Ascending aorta (tissue), 2 donors: ENCODE results near the gene PRELP. TPM values are rescaled to one million over a fixed set of nuclear protein-coding genes. Genes with fewer than 3 reads are reported as not detected.

Source experiments
- DNase-seq, 2 donors: peaks; one replicate each; pipeline ENCODE4 v3.0.0-alpha.2; 2019; ENCODE audit warnings: low spot score in 2 of 2
- H3K27ac ChIP-seq, 2 donors: fragments of 200-600 bp; sonication (generic); one replicate each; pipeline ENCODE4 v1.5.1; 2016 to 2017; ENCODE audit warnings: mild to moderate bottlenecking in 1 of 2
- H3K27me3 ChIP-seq: fragments of 200-600 bp; sonication (generic); one replicate; pipeline ENCODE4 v1.5.1; 2017
- H3K36me3 ChIP-seq, 2 donors: fragments of 200-600 bp; sonication (generic); one replicate each; pipeline ENCODE4 v1.5.1; 2016
- H3K4me1 ChIP-seq, 2 donors: fragments of 200-600 bp; sonication (generic); one replicate each; pipeline ENCODE4 v1.5.1; 2016 to 2017; ENCODE audit warnings: mild to moderate bottlenecking in 1 of 2
- H3K4me3 ChIP-seq, 2 donors: fragments of 200-600 bp; sonication (generic); one replicate each; pipeline ENCODE4 v1.5.1; 2016 to 2017; ENCODE audit warnings: mild to moderate bottlenecking in 1 of 2
- H3K9me3 ChIP-seq, 2 donors: fragments of 200-600 bp; sonication (generic); one replicate each; pipeline ENCODE4 v1.5.1; 2016
- intact Hi-C: fragments of 100-400 bp; cut with DNase I; formaldehyde crosslinking; loops from one replicate; pipeline ENCODE4 v1.15.1; 2023
- total RNA-seq: library from RNA; depleted of rRNA; stranded (reverse); fragments of >200 nt; gene quantifications from one replicate; pipeline ENCODE4 v1.1.0, GENCODE V29; 2016
- TF ChIP-seq, protein P1 (sequence below), 3 experiments: fragments of 200-600 bp in 2 of 3; fragments of 450-650 bp in 1 of 3; sonication (generic) in 2 of 3; IDR thresholded peaks; one replicate each; pipeline ENCODE4 v1.5.1; 2016 to 2019; ENCODE audit warnings: antibody characterized with exemption in 3 of 3, mild to moderate bottlenecking in 1 of 3, moderate library complexity in 1 of 3

Gene PRELP
- total RNA-seq, 1 donor from 2014 or later, result 142 TPM

DNA sequence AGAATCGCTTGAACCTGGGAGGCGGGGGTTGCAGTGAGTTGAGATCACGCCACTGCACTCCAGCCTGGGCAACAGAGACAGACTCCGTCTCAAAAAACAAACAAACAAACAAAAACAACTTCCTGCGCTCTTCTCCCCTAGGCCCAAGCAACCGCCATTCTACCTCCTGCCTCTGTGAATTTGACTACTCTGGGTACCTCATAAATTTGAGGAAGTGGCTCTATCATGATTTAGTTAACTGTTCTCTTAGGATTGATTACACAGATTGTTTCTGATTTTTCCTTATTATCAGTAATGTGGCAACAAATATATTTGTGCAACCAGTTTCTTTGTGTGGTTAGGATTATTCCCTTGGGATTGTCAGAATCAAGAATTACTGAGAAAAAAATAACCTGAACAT is 48.1 kb downstream of the PRELP start:
- intact Hi-C loops, result loop anchor here (5.0 kb wide), 1 partner anchor 34 kb away; no protein-coding TSS in a partner anchor
- H3K27ac ChIP-seq, result peak overlapping the region in 1 of 2 donors; percentile 42
- TF ChIP-seq, protein P1, sequence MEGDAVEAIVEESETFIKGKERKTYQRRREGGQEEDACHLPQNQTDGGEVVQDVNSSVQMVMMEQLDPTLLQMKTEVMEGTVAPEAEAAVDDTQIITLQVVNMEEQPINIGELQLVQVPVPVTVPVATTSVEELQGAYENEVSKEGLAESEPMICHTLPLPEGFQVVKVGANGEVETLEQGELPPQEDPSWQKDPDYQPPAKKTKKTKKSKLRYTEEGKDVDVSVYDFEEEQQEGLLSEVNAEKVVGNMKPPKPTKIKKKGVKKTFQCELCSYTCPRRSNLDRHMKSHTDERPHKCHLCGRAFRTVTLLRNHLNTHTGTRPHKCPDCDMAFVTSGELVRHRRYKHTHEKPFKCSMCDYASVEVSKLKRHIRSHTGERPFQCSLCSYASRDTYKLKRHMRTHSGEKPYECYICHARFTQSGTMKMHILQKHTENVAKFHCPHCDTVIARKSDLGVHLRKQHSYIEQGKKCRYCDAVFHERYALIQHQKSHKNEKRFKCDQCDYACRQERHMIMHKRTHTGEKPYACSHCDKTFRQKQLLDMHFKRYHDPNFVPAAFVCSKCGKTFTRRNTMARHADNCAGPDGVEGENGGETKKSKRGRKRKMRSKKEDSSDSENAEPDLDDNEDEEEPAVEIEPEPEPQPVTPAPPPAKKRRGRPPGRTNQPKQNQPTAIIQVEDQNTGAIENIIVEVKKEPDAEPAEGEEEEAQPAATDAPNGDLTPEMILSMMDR (IDR thresholded peaks at IDR 0.05), result no peak
- H3K4me1 ChIP-seq, result peaks cover 4 to 41% of the 10 kb centered on the region in 2 donors
- H3K36me3 ChIP-seq, result no peaks in the 10 kb centered on the region
- H3K9me3 ChIP-seq, result no peaks in the 10 kb centered on the region
- H3K27me3 ChIP-seq, result no peaks in the 10 kb centered on the region
- H3K4me3 ChIP-seq, result no peak overlapping the region
- no peak for DNase-seq

DNA sequence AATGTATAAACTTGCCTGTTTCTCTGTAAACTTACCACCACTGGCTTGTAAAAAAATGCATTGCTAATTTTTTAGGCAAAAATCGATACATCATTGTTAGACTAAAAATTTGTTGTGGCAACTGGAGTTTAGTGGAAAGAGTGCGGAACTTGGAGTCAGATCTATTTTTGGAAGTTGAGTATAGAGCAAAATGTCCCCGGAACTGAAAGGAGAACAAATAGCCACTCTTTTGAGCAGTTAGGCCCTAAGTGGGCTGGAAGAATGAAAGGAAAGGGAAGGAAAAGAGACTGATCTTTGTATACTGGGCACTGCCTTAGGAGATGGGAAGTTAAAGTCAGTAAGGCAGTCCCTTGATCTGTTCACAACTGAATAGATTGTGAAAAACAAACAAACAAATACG is 48.5 kb downstream of the PRELP start:
- TF ChIP-seq, protein P1 (IDR thresholded peaks at IDR 0.05), result no peak
- peaks cover 4 to 41% of the 10 kb centered on the region in 2 donors for H3K4me1 ChIP-seq

DNA sequence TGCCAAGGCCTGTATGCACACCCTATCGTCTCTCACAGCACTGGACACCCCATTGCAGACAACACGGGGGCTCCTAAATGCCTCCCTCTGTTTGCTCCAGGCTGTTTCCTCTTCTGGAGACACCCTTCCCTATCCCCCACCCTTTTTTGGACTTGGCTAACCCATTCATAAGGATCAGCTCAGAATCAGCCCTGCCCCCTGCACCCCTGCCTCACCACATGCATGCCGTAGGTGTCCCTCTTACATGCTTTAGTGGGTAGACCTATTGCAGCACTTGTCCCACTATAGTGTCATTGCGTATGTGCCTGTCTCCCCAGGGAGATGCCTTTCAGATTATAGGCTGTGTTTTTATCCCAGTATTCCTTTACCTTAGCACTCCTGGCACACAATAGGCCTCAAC is 49.2 kb downstream of the PRELP start:
- TF ChIP-seq, protein P1 (IDR thresholded peaks at IDR 0.05), result no peak
- DNase-seq, result no peak
- H3K4me3 ChIP-seq, result no peak overlapping the region
- intact Hi-C loops, result loop anchor here (5.0 kb wide), 1 partner anchor 32 kb away; no protein-coding TSS in a partner anchor
- peaks cover 4 to 41% of the 10 kb centered on the region in 2 donors for H3K4me1 ChIP-seq
- H3K27me3 ChIP-seq, result no peaks in the 10 kb centered on the region
- H3K36me3 ChIP-seq, result no peaks in the 10 kb centered on the region
- H3K9me3 ChIP-seq, result no peaks in the 10 kb centered on the region
- peak overlapping the region in 1 of 2 donors; percentile 42 for H3K27ac ChIP-seq

More for the DNA sequence above, 48.5 kb downstream of the PRELP start:
- Histone ChIP-seq H3K36me3 (no peaks in the 10 kb centered on the region), H3K4me3 (no peak overlapping the region), H3K27ac (peak overlapping the region; percentile 42 to 68), H3K27me3 (no peaks in the 10 kb centered on the region), H3K9me3 (no peaks in the 10 kb centered on the region)
- intact Hi-C loops, result loop anchor here (5.0 kb wide), 1 partner anchor 33 kb away; no protein-coding TSS in a partner anchor
- DNase-seq, result no peak

DNA sequence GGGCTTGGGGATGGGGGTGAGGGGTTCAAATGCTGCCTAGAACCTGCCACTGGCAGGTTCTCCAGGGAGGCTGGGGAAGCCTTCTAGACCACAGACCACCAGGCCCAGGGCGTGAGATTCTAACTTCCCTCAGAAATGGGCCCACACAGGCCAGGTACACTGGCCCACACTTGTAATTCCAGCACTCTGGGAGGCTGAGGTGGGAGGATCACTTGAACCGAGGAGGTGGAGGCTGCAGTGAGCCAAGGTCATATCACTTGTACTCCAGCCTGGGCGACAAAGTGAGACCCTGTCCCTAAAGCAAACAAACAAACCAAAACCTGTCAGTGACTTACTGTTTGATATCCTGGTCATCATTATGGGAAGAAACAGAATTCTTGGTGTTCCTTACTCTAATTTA is 50.1 kb downstream of the PRELP start:
- H3K27ac ChIP-seq, result no peak overlapping the region
- no peaks in the 10 kb centered on the region for H3K36me3 ChIP-seq
- H3K4me3 ChIP-seq, result no peak overlapping the region
- DNase-seq, result no peak
- intact Hi-C loops, result no loop called here
- no peaks in the 10 kb centered on the region for H3K9me3 ChIP-seq
- no peaks in the 10 kb centered on the region for H3K27me3 ChIP-seq
- H3K4me1 ChIP-seq, result peaks cover 4 to 34% of the 10 kb centered on the region in 2 donors
- TF ChIP-seq, protein P1 (IDR thresholded peaks at IDR 0.05), result no peak

DNA sequence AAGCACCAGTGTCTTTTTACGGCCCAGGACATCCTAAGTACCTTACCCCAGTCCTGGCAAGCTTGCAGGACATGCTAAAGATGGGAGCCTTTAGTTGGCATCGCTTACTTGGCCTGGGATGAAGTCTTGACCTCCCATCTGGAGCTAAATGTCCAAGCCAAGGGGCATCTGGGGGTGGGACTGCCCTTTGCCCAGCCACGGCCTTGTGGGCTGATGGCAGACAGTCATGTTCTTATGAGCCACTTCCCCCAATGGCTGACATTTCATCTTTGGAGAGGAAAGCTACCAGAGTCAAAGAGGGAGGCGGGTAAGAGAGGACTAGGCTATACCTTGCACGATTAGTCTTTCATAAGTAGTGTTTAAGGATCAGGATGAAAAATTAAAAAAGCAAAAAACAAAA is 50.5 kb downstream of the PRELP start:
- intact Hi-C loops, result no loop called here
- H3K27me3 ChIP-seq, result no peaks in the 10 kb centered on the region
- H3K9me3 ChIP-seq, result no peaks in the 10 kb centered on the region
- DNase-seq, result no peak
- no peaks in the 10 kb centered on the region for H3K36me3 ChIP-seq
- TF ChIP-seq, protein P1 (IDR thresholded peaks at IDR 0.05), result no peak
- no peak overlapping the region for H3K4me3 ChIP-seq
- H3K4me1 ChIP-seq, result peaks cover 4 to 31% of the 10 kb centered on the region in 2 donors
- H3K27ac ChIP-seq, result no peak overlapping the region

DNA sequence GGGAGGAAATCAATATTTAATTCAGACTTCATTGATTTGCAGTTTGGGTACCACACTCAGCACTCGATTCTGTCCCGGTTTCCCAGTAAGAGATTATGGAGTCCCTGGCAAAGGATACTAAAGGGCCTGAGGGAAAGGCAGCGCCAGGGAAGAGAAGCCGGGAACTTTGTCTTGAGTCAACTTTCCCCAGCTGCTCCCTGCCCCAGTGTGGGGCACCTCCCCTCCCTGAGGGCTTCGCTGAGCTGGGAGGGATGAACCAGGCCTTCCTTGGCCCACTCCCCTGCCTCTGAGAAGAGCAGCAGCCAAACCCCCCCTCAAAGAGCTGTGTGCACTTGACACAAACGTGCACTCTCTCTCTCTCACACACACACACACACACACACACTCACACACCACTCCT is 51.0 kb downstream of the PRELP start:
- intact Hi-C loops, result no loop called here
- Histone ChIP-seq H3K4me3 (no peak overlapping the region), H3K4me1 (peaks cover 4 to 29% of the 10 kb centered on the region in 2 donors), H3K36me3 (no peaks in the 10 kb centered on the region), H3K27me3 (no peaks in the 10 kb centered on the region), H3K27ac (no peak overlapping the region), H3K9me3 (no peaks in the 10 kb centered on the region)
- DNase-seq, result no peak
- TF ChIP-seq, protein P1 (IDR thresholded peaks at IDR 0.05), result no peak
